Activated T-cell treated with anti-CD3 and anti-CD28 coated beads for 4 hours (primary cell): Measurements from ENCODE around the gene TMEM183A.

Experiments
- DNase-seq: peaks from one replicate; pipeline ENCODE4 v3.0.0-alpha.2; 2020

The TMEM183A gene

DNA sequence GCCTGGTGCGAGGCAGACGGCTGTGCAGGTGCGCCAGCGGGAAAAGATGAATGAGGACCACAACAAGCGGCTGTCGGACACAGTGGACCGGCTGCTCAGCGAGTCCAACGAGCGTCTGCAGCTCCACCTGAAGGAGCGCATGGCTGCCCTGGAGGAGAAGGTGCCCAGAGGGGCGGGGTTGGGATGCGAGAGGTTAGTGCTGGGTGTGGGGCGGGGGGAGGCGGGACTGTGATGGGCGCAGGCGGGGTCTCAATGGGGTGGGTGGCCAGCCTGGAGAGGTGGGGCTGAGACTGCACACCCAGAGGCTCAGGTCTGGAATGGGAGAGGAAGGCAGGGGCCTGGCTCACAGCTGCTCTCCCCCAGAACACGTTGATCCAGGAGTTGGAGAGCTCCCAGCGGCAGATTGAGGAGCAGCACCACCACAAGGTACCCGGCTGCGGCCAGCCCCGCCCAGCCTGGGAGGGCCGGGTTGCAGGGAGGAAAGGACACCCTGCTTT is 41.4 kb downstream of the TMEM183A start:
- DNase-seq = no peak

DNA sequence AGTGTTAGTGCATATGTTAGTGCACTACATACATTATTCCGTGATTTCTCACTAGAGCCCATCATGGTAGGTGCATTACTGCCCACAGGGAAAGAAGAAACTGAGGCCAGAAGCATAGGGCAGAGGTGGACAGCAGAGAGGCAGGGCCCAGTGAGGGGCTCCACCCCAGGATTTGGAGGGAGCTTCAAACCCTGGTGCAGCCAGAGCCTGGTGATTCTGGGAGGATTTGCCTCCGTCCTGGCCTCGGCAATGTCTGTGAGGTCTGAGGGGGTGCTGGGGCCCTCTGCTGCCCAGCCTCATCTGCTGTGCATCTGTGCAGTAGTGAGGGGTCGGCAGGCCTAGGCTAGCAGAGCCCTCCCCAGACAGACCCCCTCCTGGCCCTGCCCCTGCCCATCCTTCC is 41.9 kb downstream of the TMEM183A start:
- no peak for DNase-seq

DNA sequence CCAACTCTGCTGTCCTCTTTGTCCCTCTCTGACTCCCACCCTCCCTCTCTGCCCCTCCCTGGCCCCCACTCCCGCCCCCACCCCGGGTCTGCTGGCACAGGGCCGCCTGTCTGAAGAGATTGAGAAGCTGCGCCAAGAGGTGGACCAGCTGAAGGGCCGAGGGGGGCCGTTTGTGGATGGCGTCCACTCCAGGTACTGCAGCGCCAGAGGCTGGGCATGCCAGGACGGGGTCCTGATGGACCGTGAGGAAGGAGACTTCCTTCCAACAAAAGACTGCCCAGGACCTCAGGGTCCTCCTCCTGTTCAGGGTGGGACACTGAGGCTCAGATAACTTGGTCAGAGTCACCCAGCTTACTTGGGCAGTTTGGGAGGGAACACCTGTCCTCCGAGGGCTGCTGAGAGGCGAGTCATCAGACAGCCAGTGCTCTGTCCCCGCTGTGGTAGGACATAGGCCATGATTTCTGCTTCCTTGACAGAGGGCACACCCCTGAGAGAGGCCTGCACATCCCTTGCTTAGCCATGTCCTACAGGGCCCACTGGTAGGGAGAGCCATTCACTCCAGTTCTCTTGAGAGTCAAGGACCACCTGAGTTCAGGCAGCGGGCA is 42.5 kb downstream of the TMEM183A start:
- no peak for DNase-seq

DNA sequence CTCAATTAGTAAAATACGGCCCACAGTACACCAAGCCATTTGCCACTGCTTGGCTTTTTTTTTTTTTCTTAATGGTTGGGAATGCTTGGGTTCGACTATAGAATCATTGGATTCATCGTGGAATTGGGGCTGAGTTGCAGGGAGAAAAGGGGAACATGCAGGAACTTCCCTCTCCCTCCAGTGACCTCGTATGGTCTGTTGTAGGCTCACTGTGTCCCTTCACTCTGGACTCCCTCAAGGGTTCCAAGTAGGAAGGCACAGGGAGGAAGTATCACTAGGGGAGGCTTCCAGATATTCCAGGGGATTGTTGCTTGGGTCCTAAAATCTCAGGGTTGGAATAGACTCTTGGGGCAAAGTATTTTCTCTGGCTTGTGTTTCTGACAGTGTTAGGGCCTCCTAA is 43.7 kb downstream of the TMEM183A start:
- DNase-seq = no peak

DNA sequence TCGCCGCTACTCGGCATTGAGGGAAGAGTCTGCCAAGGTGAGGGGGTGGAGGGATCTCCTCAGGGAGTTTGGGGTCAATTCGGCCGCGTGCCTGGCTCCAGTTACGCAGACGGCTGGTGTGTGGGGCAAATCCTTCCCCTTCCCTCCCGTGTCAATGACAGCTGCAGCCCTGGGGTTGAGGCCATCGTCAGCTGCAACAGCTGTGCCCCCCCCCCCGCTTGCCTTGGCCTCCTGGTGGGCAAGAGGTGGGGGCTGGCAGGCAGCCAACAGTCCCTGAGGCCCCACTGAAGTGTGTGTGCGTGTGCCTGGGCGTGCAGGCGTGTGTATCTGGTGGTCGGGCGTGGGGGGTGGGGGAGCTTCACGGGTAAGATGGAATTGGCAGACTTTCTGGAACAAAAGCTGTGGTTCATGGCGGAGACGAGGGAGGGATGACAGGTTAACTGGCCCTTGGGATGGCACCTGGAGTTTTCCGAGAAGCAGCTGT is 44.7 kb downstream of the TMEM183A start:
- DNase-seq = no peak

DNA sequence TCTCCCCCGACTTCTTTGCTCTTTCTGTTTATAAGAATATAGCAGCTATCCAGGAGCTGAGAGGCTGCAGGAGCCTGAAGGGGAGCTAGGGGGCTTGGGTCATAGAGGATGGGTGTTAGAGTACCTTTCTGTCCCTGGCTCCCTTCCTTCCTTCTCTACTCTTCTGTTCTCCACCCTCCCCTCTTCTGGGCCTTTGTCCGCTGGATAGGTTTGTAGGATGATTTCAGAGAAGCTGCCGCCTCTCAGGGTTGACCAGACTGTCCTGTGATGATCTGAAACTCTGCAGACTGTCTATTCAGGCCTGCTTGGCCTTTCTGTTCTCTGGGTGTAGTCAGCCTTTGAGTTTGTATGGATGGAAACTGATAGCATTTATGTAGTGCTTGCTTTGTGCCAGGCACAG is 45.4 kb downstream of the TMEM183A start:
- no peak for DNase-seq

DNA sequence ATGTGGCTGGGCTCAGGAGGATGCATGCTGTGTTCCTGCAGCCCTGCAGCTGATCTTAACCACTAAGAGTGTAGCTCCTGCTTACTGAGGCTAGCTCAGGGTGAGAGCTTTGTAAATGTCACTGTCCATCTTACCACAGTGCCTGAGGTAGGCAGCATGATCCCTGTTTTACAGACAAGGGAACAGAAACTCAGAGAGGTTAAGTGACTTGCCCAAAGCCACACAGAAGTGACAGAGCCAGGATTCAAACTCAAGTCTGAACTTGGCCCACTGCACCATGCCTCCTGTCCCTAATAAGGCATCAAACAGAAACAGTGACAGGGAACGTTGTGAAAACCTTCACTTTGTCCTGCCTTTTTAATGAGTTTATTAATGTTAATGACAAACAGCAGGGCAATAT is 47.0 kb downstream of the TMEM183A start:
- no peak for DNase-seq

DNA sequence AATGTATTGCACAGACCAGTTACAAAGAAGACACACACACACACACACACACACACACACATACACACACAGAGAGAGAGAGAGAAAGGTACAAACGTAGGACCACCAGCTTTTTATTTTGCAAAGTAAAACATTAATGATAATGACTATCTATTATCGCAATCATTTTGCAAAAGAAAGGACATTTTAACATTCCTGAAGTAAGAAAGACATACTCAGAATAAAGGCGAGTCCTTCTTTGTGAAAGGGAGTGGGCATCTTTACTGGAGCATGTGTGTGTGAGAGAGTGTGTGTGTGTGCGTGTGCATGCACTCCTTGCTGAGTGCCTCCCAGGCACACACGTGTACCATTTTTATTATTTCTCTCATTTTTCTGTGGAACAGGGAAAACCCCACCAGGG is 47.5 kb downstream of the TMEM183A start:
- no peak for DNase-seq

DNA sequence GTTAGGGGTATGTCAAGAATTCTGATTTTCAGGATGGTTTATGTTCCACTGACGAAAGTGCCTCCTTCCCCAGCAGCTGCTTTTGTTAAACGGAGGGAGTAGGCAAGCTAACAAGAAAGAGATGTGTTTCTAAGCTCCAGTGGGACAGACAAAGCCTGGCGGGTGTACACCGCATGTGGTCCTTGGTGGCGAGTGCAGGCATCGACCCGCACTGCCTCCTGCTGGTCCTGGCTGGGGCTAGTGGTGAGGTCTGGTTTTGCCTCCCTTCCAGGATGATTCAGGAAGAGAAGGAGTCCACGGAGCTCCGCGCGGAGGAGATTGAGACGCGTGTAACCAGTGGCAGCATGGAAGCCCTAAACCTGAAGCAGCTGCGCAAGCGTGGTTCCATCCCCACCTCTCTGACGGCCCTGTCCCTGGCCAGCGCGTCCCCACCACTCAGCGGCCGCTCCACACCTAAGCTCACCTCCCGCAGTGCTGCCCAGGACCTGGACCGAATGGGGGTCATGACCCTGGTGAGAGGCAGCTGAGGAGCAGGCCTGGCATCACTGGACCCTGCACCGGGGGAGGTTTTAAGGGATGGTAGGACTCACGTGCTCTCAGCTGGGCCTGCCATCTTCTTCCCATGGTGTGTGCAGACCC is 48.1 kb downstream of the TMEM183A start:
- DNase-seq = no peak

DNA sequence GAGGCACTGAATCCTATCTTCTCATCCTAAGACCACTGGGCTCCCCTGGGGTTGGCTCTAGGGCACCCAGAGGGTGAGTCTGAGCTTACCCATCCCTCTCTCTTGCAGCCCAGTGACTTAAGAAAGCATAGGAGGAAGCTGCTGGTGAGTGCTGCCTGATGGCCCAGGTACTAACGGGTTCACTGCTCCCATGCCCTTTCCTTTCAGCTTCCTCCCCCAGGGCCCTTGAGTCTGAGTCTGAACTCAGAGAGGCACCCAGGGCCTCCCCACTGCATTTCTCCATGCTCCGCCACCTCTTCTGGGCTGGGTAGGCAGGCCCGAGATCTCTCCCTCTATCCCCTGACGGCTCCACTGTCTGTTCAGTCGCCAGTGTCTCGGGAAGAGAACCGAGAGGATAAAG is 48.8 kb downstream of the TMEM183A start:
- DNase-seq = no peak

DNA sequence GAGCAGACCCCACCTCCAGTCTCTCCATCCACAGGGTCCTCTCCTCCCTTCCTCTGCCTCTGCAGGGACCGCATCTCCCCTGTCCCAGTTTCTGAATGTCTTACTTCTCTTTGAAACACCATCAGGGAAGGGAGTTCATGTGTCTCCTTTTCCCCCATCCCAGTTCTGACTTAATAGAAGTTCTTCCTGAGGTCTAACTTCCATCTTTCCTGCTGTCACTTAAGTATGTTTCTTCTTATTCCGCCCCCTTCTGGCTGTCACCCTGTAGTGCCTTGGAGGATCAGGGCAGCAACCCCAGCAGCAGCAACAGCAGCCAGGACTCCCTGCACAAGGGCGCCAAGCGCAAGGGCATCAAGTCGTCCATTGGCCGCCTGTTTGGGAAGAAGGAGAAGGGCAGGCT is 49.3 kb downstream of the TMEM183A start:
- no peak for DNase-seq

DNA sequence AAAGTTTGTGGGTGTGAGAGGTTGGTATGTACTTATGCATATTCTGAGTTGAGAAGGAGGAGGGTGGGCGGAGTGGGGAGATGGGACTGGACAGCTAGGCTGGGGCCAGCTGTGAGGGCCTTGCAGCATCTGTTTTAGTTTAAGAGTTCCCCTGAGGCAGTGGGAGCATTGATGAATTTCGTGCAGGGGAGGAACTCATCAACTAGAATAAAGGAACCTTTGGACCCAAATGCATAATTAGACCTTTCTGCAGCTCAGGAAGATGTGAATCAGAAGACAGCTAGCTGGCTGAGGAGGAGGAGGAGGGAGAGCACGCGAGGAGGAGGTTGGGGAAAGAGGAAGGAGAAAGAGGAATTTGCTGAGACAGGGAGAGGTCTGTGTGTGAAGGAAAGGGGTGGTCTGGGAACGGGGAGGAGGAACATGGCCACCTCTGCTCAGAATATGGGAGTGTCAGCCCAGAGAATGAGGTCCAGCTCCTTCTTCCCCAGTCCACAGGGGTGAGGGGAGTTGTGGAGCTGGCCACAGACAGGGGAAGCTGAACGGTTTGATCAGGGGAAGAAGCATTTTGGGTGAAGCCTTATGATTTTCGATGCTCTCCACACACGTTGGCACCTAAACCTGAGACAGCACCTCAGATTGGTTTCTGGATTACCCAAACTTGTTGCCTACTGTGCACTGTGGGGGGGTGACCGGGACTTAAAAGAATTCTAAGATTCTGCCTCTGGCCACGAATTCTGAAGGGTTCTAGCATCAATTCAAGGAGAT is 50.9 kb downstream of the TMEM183A start:
- DNase-seq = no peak

DNA sequence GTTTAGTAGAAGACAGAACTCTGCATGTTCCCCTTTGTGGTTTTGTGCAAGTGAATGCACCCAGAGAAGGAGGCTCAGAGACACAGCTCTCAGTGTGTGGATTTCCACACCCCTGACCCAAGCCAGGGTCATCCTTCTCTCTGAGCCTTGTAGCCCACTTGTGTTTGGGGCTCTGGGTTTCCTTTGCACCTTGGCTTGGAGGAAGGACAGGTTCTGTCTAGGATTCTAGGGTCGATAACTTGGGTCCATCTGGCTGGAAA is 51.4 kb downstream of the TMEM183A start:
- DNase-seq = no peak

DNA sequence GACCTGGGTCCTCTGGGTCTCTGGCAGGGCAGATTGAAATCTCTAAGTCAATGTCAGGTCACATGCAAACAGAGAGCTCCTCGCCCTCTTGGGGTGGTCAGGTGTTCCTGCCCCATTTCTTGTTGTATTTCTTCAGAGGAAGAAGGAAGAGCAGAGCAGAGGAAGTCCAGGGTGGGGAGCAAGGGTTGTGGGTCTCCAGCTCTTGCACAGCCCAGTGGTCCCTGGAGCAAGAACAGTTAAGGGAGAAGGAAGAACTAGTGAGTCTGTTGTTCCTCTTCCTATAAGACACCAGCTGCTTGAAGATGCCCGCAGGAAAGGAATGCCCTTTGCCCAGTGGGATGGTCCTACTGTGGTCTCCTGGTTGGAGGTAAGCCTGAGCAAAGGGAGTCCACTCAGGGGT is 52.3 kb downstream of the TMEM183A start:
- no peak for DNase-seq

DNA sequence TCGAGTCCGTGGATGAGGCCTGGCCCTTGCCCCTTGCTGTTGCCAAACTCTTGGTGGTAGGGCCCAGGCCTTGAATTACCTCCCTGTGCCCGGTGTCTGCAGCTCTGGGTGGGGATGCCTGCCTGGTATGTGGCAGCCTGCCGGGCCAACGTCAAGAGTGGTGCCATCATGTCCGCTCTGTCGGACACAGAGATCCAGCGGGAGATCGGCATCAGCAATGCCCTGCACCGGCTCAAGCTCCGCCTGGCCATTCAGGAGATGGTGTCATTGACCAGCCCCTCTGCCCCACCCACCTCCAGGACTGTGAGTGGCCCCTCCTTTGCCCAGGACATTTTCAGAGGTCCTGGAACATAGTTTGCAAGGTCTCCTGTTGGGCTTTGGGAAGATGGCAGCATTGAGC is 52.9 kb downstream of the TMEM183A start:
- DNase-seq = no peak

DNA sequence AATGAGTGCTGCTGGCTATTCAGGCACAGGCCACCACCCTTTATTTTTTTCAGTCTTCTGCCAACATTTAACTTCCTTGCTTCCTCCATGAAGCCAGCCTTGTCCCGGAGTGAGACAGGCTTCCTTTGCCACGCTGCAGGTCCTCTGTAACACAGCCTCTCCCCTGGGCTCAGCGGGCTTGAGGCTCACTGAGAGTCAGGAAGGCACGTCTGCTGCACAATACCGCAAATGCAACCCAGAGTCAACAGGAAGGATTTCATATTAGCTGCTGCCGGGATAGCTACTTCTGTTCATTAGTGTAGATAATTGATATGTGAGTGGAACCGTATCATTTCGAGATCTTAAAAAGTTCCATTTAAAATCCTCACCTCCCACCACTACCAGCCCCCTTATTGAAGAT is 56.1 kb downstream of the TMEM183A start:
- no peak for DNase-seq

DNA sequence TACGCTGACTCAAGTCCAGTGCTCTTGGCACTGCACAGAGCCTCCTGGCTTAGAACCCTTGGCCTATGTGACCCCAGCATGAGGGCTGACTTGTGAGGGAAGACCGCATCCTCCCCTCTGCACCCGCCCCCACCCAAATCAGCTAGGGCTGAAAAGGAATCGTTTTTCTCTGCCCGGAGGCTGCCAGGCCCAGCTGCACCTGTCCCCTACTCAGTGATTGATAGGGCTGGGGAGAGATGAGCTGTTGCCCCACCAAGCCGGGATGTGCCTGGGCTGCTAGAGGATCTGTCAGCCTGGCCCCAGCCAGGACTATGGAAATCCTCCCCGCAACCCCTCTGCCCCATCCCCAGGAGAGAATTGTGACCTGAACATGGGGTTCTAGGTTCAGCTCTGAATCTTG is 58.0 kb downstream of the TMEM183A start:
- DNase-seq = no peak

DNA sequence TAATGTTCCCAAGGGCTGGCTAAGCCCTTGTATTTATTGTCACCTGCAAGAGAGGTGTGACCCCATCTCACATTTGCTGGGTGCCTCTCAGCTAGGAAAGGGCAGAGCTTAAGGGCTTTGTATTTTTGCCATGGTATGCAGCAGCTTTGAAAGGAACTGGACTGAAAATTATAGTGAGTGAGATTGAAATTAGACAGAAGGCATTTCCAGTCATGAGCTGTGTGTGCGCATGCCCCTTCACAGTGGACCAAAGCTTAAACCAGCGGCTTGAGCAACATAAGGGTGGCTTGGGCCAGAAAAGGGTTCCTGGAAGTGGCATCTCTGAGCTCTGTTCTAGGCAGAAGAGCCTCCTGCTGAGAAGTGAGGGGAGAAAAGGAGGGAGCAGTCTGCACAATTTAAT is 58.8 kb downstream of the TMEM183A start:
- no peak for DNase-seq

DNA sequence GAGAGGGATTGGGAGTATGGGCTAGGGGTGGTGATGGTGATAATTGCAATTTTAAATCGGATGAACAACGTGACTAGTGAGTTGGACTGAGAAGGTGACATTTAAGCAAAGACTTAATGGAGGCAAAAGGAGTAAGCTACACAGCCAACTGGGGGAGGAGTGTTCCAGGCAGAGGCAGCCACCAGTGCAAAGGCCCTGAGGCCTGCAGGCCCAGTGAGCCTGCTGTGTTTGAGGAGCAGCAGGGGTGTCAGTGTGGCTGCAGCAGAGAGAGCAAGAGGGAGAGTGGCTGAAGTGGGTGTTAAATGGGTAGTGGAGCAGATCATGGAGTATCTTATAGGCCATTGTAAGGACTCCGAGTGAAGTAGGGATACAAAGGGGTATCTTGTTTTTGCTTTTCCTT is 59.8 kb downstream of the TMEM183A start:
- DNase-seq = no peak

DNA sequence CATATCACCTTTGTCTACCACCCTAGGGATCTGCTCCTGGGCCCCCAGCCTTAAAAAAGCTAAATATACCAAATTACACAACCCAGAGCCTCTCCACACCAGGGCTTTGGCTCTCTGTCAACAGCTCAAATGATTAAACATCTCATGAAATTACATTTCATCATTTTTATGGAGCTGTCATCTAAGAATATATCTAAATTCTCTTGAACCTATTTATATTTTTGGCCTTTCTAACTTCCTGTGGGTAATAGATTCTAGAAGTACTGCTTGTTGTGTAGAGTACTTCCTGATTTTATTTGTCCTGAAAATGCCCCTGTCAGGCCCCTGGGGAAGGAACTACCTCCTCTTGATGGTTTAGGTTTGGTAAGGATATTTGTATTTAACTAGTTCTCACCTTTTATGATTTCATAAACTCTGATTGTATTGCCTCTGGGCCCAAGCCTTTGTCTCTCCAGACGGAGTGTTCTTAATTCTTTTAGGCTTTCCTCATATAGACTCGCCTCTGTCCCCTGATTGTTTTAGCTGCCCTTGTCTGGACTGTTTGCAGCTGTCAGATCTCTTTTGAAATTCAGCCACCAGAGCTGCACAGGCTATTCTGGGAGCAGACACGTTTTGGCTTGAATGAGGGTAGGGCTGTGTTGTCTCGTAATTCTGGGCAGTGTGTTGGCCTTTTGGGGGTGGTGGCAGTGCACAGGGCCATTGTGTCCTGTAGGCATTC is 62.0 kb downstream of the TMEM183A start:
- no peak for DNase-seq

DNA sequence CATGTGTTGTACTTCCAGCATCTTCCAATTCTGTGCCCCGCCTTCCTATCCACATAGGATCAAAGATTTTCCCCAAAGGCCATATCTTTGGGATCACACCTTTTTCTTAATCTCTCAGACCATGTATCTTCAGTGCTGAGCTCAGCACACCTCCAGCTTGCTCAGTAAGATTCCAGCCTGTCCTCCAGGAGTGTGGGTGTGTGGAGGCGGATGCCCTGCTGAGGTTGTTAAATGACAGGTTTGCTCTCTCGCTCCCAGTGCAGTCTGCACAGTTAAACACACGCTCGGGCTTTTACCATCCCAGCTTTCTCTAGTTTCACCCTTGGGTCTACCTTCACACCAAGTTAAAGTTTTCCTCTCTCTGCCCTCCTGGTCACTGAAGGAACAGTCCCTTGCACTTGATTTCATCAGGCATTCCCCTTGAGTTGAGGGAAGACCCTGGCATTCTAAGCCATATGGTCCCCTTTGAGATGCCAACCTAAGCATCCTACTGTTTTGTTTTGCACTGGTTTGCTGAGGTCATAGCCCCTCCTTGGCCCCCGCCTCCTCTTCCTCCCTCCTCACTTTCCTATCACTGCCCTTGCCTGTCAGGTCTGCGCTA is 64.9 kb downstream of the TMEM183A start:
- no peak for DNase-seq

DNA sequence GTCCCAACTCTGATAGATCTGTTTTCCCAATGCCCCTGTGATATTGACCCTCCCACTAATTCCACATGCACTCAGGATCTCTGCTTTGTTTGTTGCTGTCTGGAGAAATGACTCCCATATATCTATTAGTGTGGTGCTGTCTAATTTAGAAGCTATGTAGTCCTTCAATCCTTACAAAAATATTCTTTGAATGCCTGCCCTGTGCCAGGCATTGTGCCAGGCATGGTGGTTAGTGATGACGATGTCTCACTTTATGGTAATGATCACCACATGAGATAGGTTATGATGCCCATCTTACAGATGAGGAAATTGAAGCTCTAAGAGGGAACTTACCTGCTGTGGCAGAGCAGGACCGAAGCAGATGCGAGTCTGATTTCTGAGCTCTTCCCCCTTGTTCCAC is 65.7 kb downstream of the TMEM183A start:
- no peak for DNase-seq

DNA sequence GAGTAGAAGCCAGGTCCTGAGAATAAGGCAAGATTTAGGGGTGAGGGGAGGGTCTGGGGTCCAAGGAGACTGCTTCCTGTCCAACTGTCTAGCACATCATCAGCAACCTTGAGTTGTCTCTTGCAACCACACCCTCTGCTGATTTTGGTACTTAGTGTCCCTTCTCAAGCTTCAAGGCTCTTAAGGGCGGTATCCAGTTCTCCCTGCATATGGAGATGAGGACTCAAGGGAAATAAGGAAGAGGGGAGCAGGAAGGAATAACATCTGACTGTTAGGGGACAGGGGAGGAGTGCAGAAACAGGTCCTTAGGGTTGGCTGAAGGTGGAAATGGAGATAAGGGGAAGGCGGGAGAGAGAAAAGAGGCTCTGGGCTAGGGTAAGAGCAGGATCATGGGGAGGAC is 66.3 kb downstream of the TMEM183A start:
- DNase-seq = no peak
